HL-60 (cell line): Measurements from ENCODE around the gene OR5H6.
A peak's percentile ranks its signal among the peaks of the same experiment; 100 is the strongest.

Experiments
- DNase-seq, 2 experiments: peaks; one replicate each; pipeline ENCODE4 v3.0.0-alpha.2; 2010 to 2020; ENCODE audit warnings: low read depth in 1 of 2, low spot score in 1 of 2
- H3K27ac ChIP-seq: fragments of 250-450 bp; sonication (Bioruptor Pico); replicated peaks from 2 replicates; pipeline ENCODE4 v1.5.1; 2020; ENCODE audit warnings: mild to moderate bottlenecking, moderate library complexity
- H3K27me3 ChIP-seq: fragments of 250-450 bp; sonication (Bioruptor Pico); 2 replicates; pipeline ENCODE4 v1.5.1; 2021; ENCODE audit warnings: mild to moderate bottlenecking, moderate library complexity; ENCODE audit not compliant: insufficient read depth, poor library complexity, severe bottlenecking
- H3K4me3 ChIP-seq: replicated peaks from 2 replicates; pipeline ENCODE4 v1.5.1; 2011; ENCODE audit warnings: mild to moderate bottlenecking, control low read depth, low read length; ENCODE audit not compliant: insufficient read depth
- CTCF ChIP-seq: IDR thresholded peaks from one replicate; pipeline ENCODE4 v1.5.1; 2011; ENCODE audit warnings: low read length, control low read depth, inconsistent platforms; ENCODE audit not compliant: insufficient read depth
- GABPA ChIP-seq: IDR thresholded peaks from 2 replicates; pipeline ENCODE4 v1.6.1; 2012; ENCODE audit warnings: low read depth
- POLR2AphosphoS5 ChIP-seq: IDR thresholded peaks from 2 replicates; pipeline ENCODE4 v1.6.1; 2012; ENCODE audit warnings: low read depth
- REST ChIP-seq: IDR thresholded peaks from 2 replicates; pipeline ENCODE4 v1.6.1; 2012; ENCODE audit warnings: low read depth; ENCODE audit not compliant: insufficient replicate concordance
- SPI1 ChIP-seq: IDR thresholded peaks from 2 replicates; pipeline ENCODE4 v1.6.1; 2012; ENCODE audit warnings: low read depth, mild to moderate bottlenecking, borderline replicate concordance

OR5H6 gene

GRCh38 chr3:98232489-98232888, 31.6 kb upstream of the OR5H6 start:
- no peak for DNase-seq
- Histone ChIP-seq H3K27ac (no peak overlapping the region), H3K27me3 (no peaks in the 10 kb centered on the region), H3K4me3 (no peak overlapping the region)
- no peak for TF ChIP-seq REST
- TF ChIP-seq SPI1, result no peak
- TF ChIP-seq CTCF, result no peak
- TF ChIP-seq GABPA, result no peak
- no peak for TF ChIP-seq POLR2AphosphoS5

GRCh38 chr3:98233468-98233867, 30.6 kb upstream of the OR5H6 start:
- DNase-seq, result peak in 1 of 2 experiments; percentile 12
- no peak overlapping the region for H3K4me3 ChIP-seq
- H3K27me3 ChIP-seq, result no peaks in the 10 kb centered on the region
- H3K27ac ChIP-seq, result no peak overlapping the region
- TF ChIP-seq REST, result no peak
- peak; percentile 33; the same call in 1 of the 2 replicates for TF ChIP-seq SPI1

GRCh38 chr3:98240131-98240530, 23.9 kb upstream of the OR5H6 start:
- no peak for DNase-seq
- Histone ChIP-seq H3K27ac (no peak overlapping the region), H3K27me3 (no peaks in the 10 kb centered on the region), H3K4me3 (no peak overlapping the region)
- TF ChIP-seq SPI1 (no peak), POLR2AphosphoS5 (no peak), GABPA (no peak), CTCF (no peak), REST (no peak)

GRCh38 chr3:98242155-98242554, 21.9 kb upstream of the OR5H6 start:
- H3K4me3 ChIP-seq, result no peak overlapping the region
- no peaks in the 10 kb centered on the region for H3K27me3 ChIP-seq
- no peak for TF ChIP-seq CTCF
- no peak for TF ChIP-seq GABPA
- TF ChIP-seq POLR2AphosphoS5, result no peak
- no peak for TF ChIP-seq REST
- TF ChIP-seq SPI1, result no peak
- no peak for DNase-seq
- no peak overlapping the region for H3K27ac ChIP-seq
